Right renal cortex interstitium (tissue), 3 donors: ENCODE data around the gene HBEGF. TPM values are rescaled to one million over a fixed set of nuclear protein-coding genes. Genes with fewer than 3 reads are reported as not detected.
A peak's percentile ranks its signal among the peaks of the same experiment; 100 is the strongest.

Experiments
- DNase-seq, 3 donors: peaks; one replicate each; pipeline ENCODE4 v3.0.0-alpha.2; 2013; ENCODE audit warnings: low read depth in 3 of 3, low spot score in 2 of 3
- polyA plus RNA-seq, 3 donors: library from polyadenylated mRNA; unstranded; fragments of 120-200 nt; gene quantifications; one replicate each; pipeline ENCODE4 v1.2.1, GENCODE V29; 2013; ENCODE audit not compliant: insufficient read length in 3 of 3

Gene HBEGF
- 10 to 100 TPM in 1 of 3 donors, 1 to 10 TPM in 2; 8.6 to 11.4 (median 10.0) TPM for polyA plus RNA-seq

- DNase-seq, result no peak
Measured at GRCh38 chr5:140346348-140347221, at the start of gene HBEGF. Gene HBEGF, minus strand, starts transcription at chr5:140346603. Its CDS starts 275 bp downstream, at chr5:140346328.

- DNase-seq, result no peak
Measured at GRCh38 chr5:140393738-140394137, 47.3 kb upstream of the HBEGF start.

GRCh38 chr5:140391732-140392131 is 45.3 kb upstream of the HBEGF start:
- no peak for DNase-seq

- DNase-seq, result no peak
Measured at GRCh38 chr5:140391312-140391711, 44.9 kb upstream of the HBEGF start.

- DNase-seq, result no peak
Measured at GRCh38 chr5:140388052-140388451, 41.6 kb upstream of the HBEGF start.

GRCh38 chr5:140383300-140383699 is 36.9 kb upstream of the HBEGF start:
- no peak for DNase-seq

GRCh38 chr5:140382866-140383265 is 36.5 kb upstream of the HBEGF start:
- DNase-seq, result no peak

GRCh38 chr5:140381972-140382371 is 35.6 kb upstream of the HBEGF start:
- DNase-seq, result no peak

- no peak for DNase-seq
Measured at GRCh38 chr5:140381351-140381750, 34.9 kb upstream of the HBEGF start.

GRCh38 chr5:140372971-140373487 is 26.6 kb upstream of the HBEGF start:
- DNase-seq, result peak; percentile 27 to 45 (median 43)

- no peak for DNase-seq
Measured at GRCh38 chr5:140371356-140372151, 25.2 kb upstream of the HBEGF start.

- DNase-seq, result no peak
Measured at GRCh38 chr5:140367256-140368013, 21.0 kb upstream of the HBEGF start.

- no peak for DNase-seq
Measured at GRCh38 chr5:140366589-140367255, 20.3 kb upstream of the HBEGF start.

- no peak for DNase-seq
Measured at GRCh38 chr5:140365941-140366340, 19.5 kb upstream of the HBEGF start.

GRCh38 chr5:140365282-140365681 is 18.9 kb upstream of the HBEGF start:
- no peak for DNase-seq

- no peak for DNase-seq
Measured at GRCh38 chr5:140364472-140364765, 18.0 kb upstream of the HBEGF start.

GRCh38 chr5:140363631-140364471 is 17.4 kb upstream of the HBEGF start:
- DNase-seq, result no peak

GRCh38 chr5:140362875-140363630 is 16.6 kb upstream of the HBEGF start:
- no peak for DNase-seq

- DNase-seq, result no peak
Measured at GRCh38 chr5:140362311-140362710, 15.9 kb upstream of the HBEGF start.
